OCI-LY7 (cell line): ENCODE results near the gene BRD7.

Experiments used
- EZH2phosphoT487 ChIP-seq: fragments of 200-600 bp; sonication (generic); IDR thresholded peaks from 2 replicates; pipeline ENCODE4 v1.6.1; 2018; ENCODE audit warnings: low read depth, borderline replicate concordance, mild to moderate bottlenecking, mixed run types, antibody characterized with exemption, low read length, moderate library complexity, mixed read lengths
- TF ChIP-seq, protein P1 (sequence below): fragments of 200-600 bp; sonication (generic); conservative IDR thresholded peaks from 2 replicates; pipeline ENCODE4 v1.5.1; 2014; ENCODE audit warnings: mild to moderate bottlenecking, antibody characterized with exemption, low read length, moderate library complexity, mixed read lengths

DNA sequence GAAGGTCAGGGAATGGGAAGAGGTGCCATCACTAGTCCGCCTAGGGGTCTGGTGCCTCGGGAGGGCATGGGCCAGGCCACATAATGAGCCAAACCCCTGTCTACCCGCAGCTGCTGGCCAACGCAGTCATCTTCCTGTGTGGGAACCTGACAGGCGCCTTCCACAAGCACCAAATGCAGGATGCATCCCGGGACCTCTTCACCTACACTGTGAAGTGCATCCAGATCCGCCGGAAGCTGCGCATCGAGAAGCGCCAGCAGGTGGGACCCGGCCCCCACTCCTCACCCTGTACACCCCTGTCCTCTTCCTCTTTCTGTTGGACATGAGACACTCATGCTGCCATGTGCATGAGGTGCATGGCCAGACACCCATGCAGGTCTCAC lies 76.2 kb downstream of the BRD7 start:
- no peak for TF ChIP-seq EZH2phosphoT487
- TF ChIP-seq, protein P1, sequence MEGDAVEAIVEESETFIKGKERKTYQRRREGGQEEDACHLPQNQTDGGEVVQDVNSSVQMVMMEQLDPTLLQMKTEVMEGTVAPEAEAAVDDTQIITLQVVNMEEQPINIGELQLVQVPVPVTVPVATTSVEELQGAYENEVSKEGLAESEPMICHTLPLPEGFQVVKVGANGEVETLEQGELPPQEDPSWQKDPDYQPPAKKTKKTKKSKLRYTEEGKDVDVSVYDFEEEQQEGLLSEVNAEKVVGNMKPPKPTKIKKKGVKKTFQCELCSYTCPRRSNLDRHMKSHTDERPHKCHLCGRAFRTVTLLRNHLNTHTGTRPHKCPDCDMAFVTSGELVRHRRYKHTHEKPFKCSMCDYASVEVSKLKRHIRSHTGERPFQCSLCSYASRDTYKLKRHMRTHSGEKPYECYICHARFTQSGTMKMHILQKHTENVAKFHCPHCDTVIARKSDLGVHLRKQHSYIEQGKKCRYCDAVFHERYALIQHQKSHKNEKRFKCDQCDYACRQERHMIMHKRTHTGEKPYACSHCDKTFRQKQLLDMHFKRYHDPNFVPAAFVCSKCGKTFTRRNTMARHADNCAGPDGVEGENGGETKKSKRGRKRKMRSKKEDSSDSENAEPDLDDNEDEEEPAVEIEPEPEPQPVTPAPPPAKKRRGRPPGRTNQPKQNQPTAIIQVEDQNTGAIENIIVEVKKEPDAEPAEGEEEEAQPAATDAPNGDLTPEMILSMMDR, result no peak
